Measurements from ENCODE around the gene RGS10.

DNA sequence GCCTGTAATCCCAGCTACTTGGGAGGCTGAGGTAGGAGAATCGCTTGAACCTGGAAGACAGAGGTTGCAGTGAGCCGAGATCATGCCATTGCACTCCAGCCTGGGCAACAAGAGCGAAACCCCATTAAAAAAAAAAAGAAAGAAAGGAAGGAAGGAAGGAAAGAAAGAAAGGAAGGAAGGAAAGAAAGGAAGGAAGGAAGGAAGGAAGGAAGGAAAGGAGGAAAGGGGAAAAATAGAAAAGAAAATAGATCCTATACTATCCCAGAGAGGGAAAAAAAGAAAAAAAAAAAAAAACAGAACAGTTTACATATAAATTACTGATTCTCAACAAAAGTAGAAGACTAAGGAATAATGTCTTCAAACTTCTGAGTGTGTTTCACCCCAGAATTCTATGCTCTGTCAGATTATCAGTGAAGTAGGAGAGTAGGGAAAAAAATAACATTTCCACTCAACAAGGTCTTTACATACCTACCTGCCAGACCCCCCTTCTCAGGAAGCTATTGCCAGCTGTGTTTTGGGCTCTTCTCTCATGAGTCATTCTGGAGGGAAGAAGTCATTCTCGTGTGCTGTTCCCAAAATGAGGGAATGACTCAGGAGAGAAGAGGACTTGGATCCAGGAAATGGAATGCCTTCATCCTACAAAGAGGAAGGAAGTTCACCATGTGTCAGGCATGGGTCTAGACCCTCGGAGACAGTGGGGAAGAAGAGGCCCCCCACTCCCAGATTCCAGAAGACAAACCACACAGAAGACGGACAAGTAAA is 20.9 kb downstream of the RGS10 start:
- no peak for TF ChIP-seq POLR2A (IDR thresholded peaks at IDR 0.05; ENCODE audit: control extremely low read depth in 1 of 2, low read depth in 2 of 2, low read length in 2 of 2)
- TF ChIP-seq POLR2AphosphoS5 (IDR thresholded peaks at IDR 0.05; ENCODE audit: low read depth, low read length) = no peak
- TF ChIP-seq, protein P1, sequence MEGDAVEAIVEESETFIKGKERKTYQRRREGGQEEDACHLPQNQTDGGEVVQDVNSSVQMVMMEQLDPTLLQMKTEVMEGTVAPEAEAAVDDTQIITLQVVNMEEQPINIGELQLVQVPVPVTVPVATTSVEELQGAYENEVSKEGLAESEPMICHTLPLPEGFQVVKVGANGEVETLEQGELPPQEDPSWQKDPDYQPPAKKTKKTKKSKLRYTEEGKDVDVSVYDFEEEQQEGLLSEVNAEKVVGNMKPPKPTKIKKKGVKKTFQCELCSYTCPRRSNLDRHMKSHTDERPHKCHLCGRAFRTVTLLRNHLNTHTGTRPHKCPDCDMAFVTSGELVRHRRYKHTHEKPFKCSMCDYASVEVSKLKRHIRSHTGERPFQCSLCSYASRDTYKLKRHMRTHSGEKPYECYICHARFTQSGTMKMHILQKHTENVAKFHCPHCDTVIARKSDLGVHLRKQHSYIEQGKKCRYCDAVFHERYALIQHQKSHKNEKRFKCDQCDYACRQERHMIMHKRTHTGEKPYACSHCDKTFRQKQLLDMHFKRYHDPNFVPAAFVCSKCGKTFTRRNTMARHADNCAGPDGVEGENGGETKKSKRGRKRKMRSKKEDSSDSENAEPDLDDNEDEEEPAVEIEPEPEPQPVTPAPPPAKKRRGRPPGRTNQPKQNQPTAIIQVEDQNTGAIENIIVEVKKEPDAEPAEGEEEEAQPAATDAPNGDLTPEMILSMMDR (IDR thresholded peaks at IDR 0.05; ENCODE audit: control extremely low read depth in 1 of 3, insufficient read depth in 1 of 3, low read depth in 1 of 3, low read length in 3 of 3) = no peak
- TF ChIP-seq, protein P2, sequence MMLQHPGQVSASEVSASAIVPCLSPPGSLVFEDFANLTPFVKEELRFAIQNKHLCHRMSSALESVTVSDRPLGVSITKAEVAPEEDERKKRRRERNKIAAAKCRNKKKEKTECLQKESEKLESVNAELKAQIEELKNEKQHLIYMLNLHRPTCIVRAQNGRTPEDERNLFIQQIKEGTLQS (IDR thresholded peaks at IDR 0.05; ENCODE audit: insufficient read depth, low read depth, low read length) = no peak
- no peak for TF ChIP-seq CHD2 (IDR thresholded peaks at IDR 0.05; ENCODE audit: low read length)
- no peak for TF ChIP-seq JUN (IDR thresholded peaks at IDR 0.05; ENCODE audit: low read depth, low read length)
- no peak for TF ChIP-seq SRF (IDR thresholded peaks at IDR 0.05; ENCODE audit: low read depth, low read length)
- no peak for TF ChIP-seq BCL11A (IDR thresholded peaks at IDR 0.05; ENCODE audit: low read depth in 2 of 2, low read length in 2 of 2)
- no peak for TF ChIP-seq TAF7 (optimal IDR thresholded peaks at IDR 0.05; ENCODE audit: borderline replicate concordance, low read depth, low read length)
- no peak for TF ChIP-seq EZH2 (IDR thresholded peaks at IDR 0.05; ENCODE audit: low read depth, low read length, severe bottlenecking)
- no peak for TF ChIP-seq JUND (IDR thresholded peaks at IDR 0.05; ENCODE audit: low read length)
- no peak for TF ChIP-seq FOSL1 (IDR thresholded peaks at IDR 0.05; ENCODE audit: insufficient read depth, low read depth, low read length)
- no peak for TF ChIP-seq SIN3A (conservative IDR thresholded peaks at IDR 0.05 in 1 of 2, IDR thresholded peaks at IDR 0.05 in 1 of 2; ENCODE audit: low read depth in 1 of 2, low read length in 2 of 2)
- TF ChIP-seq TCF12 (IDR thresholded peaks at IDR 0.05; ENCODE audit: low read depth, low read length) = no peak

Data from H1 (cell line).